ENCODE results near the gene LARP1. TPM values are rescaled to one million over a fixed set of nuclear protein-coding genes. Genes with fewer than 3 reads are reported as not detected.
A peak's percentile ranks its signal among the peaks of the same experiment; 100 is the strongest.

Gene LARP1
- total RNA-seq = 202 TPM
- long read RNA-seq, partial matches to known transcripts = 16 of 127 reads
- long read RNA-seq, other reads (novel, unspliced or antisense) = 111 of 127 reads

DNA sequence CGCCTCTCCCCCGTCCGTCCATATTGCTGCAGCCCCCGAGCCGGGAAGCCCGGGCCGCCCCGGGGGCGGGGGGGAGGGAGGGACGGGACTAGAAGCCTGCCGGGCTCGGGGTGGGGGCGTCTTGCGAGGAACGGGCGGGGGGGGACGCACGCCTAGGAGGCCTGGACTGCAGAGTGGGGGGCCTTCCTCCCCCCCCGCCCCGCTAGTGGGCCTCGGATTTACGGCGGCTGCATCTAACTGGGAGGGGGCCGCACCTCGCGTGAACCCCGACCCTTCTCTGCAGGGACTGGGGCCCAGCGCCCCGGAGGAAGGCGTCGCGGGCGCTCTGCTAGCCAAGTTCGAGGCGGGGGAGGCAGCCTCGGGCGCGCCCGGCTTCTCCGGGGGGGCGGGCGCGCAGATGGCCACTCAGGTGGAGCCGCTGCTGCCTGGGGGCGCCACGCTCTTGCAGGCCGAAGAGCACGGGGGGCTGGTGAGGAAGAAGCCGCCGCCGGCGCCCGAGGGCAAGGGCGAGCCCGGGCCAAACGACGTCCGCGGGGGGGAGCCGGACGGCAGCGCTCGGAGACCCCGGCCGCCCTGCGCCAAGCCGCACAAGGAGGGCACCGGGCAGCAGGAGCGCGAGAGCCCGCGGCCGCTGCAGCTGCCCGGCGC is at the start of gene LARP1:
Gene LARP1 (plus strand): TSS at position 17 of the 648 bp plus-strand sequence. CDS start 381 bp downstream, at position 398.
- no peak for DNase-seq (ENCODE audit: low spot score)

DNA sequence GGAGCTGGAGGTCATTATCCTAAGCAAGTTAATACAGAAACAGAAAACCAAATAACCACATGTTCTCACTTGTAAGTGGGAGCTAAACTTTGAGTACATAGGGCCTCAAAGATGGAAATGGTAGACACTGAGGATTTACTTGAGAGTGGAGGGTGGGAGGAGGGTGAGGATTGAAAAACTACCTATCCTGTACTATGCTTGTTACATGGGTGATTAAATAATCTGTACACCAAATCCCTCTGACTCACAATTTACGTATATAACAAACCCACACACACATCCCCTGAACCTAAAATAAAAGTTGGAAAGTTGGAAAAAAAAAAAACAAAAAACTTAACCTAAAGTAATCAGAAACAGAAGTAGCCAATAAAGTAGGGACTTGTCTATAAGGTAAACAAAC is 48.8 kb upstream of the LARP1 start:
- no peak for DNase-seq (ENCODE audit: low spot score)

DNA sequence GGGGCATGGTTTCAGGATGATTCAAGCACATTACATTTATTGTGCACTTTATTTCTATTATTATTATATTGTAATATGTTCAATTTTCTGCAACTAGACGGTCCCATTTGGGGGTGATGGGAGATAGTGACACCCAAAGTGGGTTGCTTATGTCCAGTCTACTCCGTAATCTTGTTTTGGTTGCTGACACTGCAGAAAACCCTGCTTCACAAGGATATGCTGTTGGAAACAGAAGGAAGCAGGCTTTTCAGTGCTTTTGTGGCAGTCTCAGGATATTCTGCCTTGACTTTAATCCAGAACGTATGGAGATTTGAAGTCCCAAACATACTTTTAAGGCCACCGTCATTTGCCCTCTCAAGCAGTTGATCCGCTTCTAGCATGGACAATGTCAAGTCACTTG is 47.5 kb upstream of the LARP1 start:
- DNase-seq (ENCODE audit: low spot score) = peak; percentile 0

DNA sequence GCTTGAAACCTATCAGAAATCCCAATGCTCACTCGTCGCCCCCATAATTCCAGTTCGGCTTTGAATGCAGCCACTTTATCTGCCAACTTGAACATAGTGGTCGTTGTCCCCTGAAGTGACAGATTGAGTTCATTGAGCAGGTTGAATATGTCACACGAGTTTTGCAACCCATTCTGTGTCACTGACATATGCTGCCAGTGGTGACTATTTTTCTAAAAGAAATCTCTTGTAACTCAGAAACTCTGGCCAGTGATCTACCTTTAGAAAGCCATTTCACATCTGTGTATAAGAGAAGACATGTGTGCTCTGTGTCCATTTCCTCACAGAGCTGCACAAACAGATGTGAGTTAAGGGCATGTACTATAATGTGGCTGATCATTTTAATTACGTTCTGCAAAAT is 47.0 kb upstream of the LARP1 start:
- DNase-seq (ENCODE audit: low spot score) = peak; percentile 11

DNA sequence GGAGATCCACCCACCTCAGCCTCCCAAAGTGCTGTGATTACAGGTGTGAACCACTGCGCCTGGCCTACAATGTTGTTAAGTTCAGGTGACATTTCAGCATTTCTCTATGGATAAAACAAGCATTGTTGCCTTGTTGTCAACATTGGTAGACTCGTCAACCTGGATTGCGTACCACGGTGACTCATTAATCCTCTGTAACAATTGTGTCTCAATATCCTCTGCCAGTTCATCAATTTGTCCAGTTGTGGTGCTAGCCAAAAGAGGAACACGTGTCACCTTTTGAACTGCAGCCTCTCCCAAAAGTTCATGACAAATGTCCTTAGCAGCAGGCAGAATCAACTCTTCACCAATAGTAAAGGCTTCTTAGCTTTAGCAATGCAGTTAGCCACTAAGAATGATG is 46.3 kb upstream of the LARP1 start:
- DNase-seq (ENCODE audit: low spot score) = no peak

DNA sequence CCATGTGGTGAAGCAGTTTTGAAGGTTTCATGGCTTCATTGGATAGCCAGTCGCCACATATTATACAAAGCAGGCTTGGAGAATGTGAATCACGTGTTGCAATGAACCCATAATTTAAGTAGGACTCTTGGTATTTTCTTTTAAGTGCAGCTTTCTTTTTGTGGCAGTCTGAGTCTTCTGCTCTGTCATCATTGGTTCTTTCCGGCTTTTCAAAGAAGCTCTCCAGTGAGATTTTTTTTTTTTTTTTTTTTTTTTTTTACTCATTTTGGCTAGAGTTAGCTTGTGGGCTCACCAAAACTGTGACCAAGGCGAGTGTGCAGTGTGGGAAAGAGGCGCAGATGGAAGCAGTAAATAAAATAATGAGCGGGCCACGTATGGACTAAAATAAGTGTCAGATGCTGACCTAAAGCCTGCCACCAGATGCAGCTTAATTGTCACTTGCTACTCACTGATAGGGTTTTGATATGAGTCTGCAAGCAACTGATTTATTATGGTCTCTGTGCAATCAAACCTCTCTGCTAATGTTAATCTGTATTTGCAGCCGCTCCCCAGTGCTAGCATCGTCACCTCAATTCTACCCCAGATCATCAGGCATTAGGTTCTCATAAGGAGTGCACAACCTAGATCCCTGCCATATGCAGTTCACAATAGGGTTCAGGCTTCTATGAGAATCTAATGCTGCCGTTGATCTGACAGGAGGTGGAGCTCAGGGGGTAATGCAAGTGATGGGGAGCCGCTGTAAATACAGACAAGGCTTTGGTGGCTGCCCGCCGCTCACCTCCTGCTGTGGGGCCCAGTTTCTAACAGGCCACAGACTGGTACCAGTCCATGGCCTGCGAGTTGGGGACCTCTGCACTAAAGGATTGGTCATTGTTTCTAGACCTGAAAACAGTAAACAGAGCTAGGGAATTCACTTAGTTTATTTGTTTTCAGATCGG is 45.5 kb upstream of the LARP1 start:
- peak; percentile 55 for DNase-seq (ENCODE audit: low spot score)

DNA sequence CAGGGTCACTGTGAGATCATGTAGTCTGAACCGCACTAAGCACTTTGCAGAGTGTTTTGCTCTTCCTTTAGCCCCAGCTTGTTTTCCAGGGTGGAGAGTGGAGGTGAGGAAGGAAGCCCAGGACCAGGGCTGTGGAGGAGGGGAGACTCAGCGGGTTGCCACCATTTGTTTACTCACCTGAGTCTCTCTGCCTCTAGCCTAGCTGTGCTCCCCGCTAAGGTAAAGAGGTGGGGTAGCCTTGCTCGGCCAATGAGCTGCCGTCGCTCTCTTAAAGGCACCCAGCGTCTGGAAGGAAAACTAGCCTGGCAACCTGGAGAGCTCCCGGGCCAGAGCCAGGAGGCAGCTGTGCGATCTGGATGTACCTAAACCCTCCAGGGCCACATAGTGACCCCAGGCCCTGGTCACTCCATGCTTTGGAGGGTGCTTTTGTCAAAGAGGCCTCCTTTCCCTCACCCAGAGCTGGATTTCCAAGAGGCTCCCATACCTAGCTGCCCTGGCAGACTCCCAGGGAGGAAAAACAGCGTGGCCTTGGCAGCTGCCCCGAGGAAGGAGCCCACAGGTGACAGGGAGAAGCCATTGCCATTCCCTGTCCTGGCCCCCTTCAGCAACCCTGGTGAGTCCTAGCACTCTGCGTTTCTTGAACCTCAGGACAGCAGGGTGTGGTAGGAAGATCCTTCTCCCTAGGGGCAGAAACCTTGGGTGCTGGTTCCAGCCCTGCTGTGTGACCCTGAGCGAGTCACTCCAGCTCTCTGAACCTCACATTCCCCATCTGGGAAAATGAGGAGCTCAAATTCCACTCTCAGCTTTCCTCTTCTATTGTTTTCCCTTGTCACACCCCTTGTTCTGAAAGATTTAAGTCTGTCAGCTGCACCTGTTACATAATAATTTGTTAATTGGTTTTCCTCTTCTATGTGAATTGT is 42.4 kb upstream of the LARP1 start:
- peak; percentile 81 for DNase-seq (ENCODE audit: low spot score)

DNA sequence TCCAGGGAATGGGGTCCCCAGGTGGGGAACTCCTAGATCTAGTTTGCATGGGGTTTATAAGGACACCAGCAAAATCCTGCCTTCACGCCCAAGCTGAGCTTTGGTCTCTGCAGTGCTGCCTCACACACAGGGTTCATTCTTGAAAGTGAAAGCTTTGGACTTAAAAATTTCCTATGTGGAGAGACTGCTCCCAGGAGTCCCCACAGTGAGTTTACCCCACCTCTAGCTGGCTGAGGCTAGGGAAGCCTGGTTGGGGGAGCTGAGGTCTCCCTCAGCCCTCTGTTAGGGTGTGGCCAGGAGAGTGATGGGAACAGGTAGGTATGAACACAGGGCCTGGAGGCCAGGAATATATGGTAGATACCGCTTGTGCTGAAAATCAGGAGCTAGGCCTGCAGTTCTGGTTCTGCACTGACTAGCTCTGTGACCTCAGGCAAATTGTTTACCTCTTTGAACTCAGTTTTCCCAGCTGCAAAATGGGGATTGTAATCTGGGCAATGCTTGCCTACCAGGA is 41.5 kb upstream of the LARP1 start:
- DNase-seq (ENCODE audit: low spot score) = peak; percentile 65

DNA sequence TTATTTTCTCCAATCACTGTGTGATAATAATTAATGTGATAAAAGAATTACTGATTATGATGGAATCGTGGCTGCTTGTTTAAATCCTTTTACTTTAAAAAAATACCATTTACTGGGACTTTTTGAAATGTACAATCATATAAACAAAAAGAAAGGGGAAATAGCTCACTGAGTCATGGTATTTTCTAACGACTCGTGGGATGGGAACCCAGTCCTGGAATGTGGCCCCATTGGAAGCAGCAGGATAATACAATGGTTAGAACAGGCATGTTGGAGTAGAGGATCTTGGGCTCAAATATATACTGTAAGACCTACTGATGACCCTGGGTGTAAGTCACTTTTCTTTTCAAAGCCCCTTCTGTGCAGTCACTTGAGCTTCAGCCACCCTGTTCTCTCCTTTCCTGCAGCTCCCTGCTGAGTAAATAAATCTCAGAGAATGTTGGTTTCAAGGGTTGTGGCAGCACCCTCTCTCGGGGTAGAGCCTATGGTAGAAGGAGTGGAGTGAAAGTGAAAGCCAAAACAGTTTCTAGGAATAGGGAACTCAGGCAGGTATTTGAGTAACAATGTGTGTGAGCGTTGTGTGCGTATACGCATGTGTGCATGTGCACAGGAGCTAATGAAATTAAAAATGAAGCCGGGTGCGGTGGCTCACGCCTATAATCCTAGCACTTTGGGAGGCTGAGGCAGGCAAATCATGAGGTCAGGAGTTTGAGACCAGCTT is 40.8 kb upstream of the LARP1 start:
- DNase-seq (ENCODE audit: low spot score) = peak; percentile 18

DNA sequence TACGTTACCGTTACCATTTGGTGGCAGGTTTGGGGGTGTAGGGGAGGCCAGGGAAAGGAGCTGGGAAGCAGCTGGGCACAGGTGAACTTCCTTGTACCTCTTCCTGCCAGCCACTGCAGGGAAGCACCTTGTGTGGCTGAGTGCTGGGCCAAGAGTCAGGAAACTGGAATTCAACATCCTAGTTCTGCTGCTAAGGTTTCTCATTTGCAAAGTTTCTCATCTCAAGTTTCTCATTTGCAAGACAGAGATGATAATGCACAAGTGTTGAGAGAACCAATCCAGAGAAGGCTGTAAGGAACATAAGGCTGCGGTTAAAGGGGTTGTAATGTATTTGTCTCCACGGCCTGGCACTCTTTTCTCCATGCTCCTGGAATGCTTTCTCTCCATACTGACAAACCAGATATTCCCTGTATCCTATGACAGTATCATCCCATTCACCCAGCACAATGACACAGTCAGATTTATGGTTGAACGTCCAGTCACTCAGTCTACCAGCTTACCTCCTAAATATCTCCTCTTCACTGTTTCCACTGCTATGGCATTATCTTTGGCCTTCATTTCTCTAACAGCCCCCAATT is 33.6 kb upstream of the LARP1 start:
- DNase-seq (ENCODE audit: low spot score) = no peak

DNA sequence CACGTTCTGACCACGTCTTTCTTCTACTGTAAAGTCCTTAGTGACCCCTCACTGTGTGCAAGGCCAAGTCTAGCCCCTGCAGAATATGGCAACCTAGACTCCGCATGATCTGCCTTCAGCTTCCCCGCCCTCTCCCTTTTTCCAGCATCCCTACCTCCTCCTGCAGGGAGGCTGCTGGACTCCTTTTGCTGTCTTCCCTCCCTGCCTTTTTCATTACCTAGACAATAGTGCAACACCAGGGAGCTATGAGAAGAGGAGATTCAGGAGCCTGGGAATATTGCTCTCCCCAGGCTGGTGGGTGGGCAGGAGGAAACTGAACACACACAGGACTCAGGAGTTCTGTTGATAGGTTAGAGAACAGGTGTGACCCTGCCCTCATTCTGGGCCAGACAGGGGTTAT is 33.1 kb upstream of the LARP1 start:
- DNase-seq (ENCODE audit: low spot score) = no peak

DNA sequence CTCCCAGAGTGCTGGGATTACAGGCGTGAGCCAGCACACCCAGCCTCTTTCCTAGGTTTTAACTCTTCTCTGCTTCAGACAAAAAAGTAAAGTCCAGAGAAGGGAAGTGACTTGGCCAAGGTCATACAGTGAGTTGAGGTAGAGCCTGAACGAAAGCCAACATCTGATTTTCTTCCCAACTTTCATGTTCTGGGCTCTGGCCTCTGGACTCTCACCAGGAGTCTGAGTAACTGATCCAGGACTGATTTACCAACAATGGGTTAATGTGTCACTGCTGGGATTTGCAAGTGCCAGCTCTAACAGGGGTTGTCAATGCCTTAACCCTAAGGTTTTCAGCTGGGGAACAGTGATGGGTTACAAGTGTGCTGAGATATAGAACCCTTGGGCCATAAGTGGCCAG is 32.2 kb upstream of the LARP1 start:
- DNase-seq (ENCODE audit: low spot score) = no peak

DNA sequence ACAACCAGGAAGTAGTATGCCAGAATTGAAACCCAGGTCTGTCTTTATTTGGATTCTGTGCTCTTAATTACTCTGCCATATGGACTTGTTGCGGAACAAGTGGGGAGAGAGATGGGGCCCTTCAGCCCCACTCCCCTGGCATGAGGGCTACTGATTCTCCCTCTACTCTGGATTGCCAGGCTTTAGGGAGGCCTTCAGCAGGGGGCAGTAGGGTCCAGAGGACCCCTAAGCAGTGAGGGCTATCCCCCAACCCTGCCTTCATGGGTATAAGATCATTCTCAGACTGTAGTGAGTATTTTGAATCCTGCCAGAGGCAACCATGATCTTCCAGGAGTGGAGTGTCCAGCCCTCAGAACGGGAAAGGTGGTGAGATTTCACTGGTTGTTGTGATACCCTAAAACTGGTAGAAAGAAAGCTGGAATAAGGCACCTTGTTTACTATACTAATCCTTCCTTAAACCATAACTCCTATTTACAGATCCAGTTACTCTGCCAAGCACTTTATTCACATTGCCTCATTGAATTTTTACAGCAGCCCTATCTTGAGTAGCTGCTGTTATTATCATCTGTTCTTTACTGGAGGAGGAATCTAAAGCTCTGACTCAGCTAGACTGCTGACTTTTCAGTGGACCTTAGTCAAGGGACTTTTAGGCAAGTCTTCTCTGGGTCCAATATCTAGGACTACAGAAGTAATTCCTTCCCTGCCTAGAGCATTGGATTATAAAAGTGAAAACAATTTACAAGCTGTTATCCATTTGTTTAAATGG is 31.3 kb upstream of the LARP1 start:
- no peak for DNase-seq (ENCODE audit: low spot score)

DNA sequence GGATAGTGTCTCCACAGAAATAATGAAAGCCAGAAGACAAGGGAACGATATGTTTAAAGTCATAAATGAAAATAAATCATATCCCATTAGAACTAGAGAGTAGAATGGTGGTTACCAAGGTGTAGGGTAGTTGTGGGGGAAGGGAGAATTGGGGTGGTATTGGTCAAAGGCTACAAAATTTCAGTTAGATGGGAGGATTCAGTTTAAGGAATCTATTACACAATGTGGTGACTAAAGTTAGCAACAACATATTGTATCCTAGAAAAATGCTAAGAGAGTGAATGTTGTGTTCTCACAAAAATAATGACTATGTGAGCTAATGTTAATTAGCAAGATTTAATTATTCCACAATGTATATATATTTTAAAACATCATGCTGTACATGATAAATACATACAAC is 27.8 kb upstream of the LARP1 start:
- no peak for DNase-seq (ENCODE audit: low spot score)

DNA sequence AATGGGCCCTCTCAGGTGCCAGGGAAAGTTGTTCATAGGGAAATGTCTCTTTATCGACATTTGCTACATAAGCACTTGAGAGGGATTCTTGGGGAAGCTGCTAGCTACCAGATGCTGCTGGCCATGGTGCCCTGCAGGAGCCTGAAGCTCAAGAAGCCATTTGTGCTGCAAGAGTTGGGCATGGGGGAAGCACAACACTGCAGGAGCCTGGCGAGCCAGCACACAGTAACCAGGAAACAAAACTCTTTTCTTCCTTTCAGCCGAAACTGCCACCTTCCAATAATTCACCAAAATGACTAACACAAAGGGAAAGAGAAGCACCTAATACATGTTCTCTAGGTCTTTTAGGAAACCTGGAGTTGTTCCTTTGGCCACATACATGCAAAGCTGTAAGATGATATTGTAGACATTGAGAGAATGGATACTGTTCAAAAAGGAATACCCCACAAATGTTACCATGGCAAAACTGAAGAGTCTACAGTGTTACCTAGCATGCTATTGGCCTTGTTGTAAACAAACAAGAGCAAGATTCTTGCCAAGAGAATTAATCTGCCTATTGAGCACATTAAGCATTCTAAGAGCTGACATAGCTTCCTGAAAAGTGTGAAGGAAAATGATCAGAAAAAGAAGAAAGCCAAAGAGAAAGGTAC is 26.1 kb upstream of the LARP1 start:
- DNase-seq (ENCODE audit: low spot score) = peak; percentile 51

DNA sequence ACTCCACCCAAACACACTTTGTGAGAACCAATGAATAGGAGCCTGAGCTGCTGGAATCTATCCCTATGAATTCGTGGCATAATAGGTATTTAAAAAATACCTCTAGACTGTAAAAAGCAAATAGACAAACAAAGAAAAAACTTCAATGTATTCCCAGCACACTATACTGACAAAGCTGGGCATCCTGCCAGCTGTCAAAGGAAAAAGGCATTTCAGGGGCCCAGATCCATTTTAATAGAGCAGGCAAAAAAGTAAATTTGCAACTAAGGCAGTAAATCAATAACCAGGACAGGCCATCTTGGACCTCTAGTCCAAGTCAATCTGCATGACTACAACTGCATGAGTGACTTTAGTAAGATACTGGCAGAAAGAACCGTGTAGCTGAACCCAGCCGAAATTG is 25.6 kb upstream of the LARP1 start:
- DNase-seq (ENCODE audit: low spot score) = peak; percentile 5

DNA sequence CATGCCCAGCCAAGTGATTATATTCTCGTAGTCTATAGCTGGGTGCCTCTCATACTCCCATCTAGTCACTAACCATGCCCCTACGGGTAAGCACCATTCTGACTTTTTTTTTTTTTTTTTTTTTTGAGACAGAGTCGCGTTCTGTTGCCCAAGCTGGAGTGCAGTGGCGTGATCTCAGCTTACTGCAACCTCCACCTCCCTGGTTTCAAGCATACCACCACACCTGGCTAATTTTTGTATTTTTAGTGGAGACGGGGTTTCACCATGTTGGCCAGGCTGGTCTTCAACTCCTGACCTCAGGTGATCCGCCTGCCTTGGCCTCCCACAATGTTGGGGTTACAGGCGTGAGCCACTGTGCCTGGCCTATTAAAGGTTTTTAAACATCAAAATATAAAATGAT is 24.4 kb upstream of the LARP1 start:
- peak; percentile 20 for DNase-seq (ENCODE audit: low spot score)

DNA sequence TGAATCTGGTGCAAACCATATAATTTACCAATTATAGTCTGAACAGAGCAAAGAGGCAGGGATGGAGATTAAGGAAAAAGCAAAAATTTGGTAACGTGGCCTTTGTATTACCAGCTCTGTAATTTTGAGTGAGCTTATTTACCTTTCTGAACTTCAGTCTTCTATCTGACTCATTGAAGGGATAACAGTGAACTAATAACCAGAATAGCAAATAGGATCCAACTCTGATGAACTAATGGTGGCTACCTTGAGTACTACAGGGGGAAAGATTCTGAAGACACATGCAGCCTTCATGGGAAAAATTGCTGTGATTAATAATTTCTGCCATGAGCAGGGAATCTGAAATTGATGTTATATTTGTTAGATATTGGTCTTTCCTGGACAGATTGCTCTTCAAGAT is 23.0 kb upstream of the LARP1 start:
- DNase-seq (ENCODE audit: low spot score) = no peak

Measured in mesenteric fat pad (tissue), 1 donor.